A549 (cell line): ENCODE data around the gene MARCHF9. TPM values are rescaled to one million over a fixed set of nuclear protein-coding genes. Genes with fewer than 3 reads are reported as not detected.
"Not testable (repeated sequence)": the region's sequence is repeated elsewhere in the genome, so short reads cannot be mapped to it uniquely, and the experiment has no call there.

Experiments used
- ATAC-seq, 2 experiments: fragments of 200-7000 bp in 1 of 2; fragments of >200 bp in 1 of 2; cut with Nextera tagmentation in 1 of 2; cut with Tn5 transposase in 1 of 2; 3 replicates each; pipeline versions ENCODE4 v1.8.0 to v1.9.1; 2018 to 2020; ENCODE audit warnings: mild to moderate bottlenecking in 1 of 2, moderate library complexity in 1 of 2
- CTCF ChIA-PET: fragments of 300-600 bp; sonication (Branson Sonifier 250); formaldehyde crosslinking; extraction: SDS; loops from one replicate; lab custom pipeline; 2021; ENCODE audit warnings: antibody characterized with exemption, inconsistent platforms; lab: Yijun Ruan, JAX
- POLR2A ChIA-PET: fragments of 350-600 bp; formaldehyde crosslinking; extraction: SDS; loops from one replicate; lab custom pipeline; 2021; ENCODE audit warnings: antibody characterized with exemption, inconsistent platforms; lab: Yijun Ruan, JAX
- DNase-seq, 2 experiments: peaks; one replicate each; pipeline versions ENCODE4 v3.0.0 to v3.0.0-alpha.2; 2011 to 2016; ENCODE audit warnings: low read depth in 1 of 2, low spot score in 1 of 2
- FAIRE-seq: peaks from 2 replicates; lab custom pipeline; 2011; peaks lifted over from hg19 to GRCh38; lab: Jason Lieb, UNC
- H3K27ac ChIP-seq, 2 experiments: fragments of >200 bp; sonication (Bioruptor Twin); formaldehyde crosslinking; 3 replicates each; pipeline ENCODE4 v1.5.1; 2016 to 2017
- H3K4me1 ChIP-seq: fragments of >200 bp; sonication (Bioruptor Twin); formaldehyde crosslinking; 3 replicates; pipeline ENCODE4 v1.6.1; 2016
- H3K4me2 ChIP-seq: fragments of >200 bp; sonication (Bioruptor Twin); formaldehyde crosslinking; 3 replicates; pipeline ENCODE4 v1.6.1; 2016
- H3K4me3 ChIP-seq: fragments of >200 bp; sonication (Bioruptor Twin); formaldehyde crosslinking; 3 replicates; pipeline ENCODE4 v1.5.1; 2016
- H3K9me3 ChIP-seq: fragments of >200 bp; sonication (Bioruptor Twin); formaldehyde crosslinking; 3 replicates; pipeline ENCODE4 v1.6.1; 2016
- CEBPB ChIP-seq, 2 experiments: fragments of >200 bp in 1 of 2; sonication (Bioruptor Twin) in 1 of 2; formaldehyde crosslinking in 1 of 2; IDR thresholded peaks; 2 replicates each; pipeline ENCODE4 v1.6.1; 2012 to 2016
- EHF ChIP-seq: fragments of 250-450 bp; sonication (Bioruptor Pico); IDR thresholded peaks from 2 replicates; pipeline ENCODE4 v1.5.0; 2020; ENCODE audit warnings: mild to moderate bottlenecking
- EP300 ChIP-seq, 2 experiments: fragments of >200 bp; sonication (Bioruptor Twin); formaldehyde crosslinking; IDR thresholded peaks; 2 replicates in 1 of 2; 3 replicates in 1 of 2; pipeline ENCODE4 v1.6.1; 2016 to 2017
- GATA3 ChIP-seq: IDR thresholded peaks from 2 replicates; pipeline ENCODE4 v1.6.1; 2012; ENCODE audit warnings: borderline replicate concordance
- HDAC2 ChIP-seq: fragments of 200-600 bp; sonication (generic); IDR thresholded peaks from 2 replicates; pipeline ENCODE4 v1.6.1; 2016
- HOXB5 ChIP-seq: fragments of 250-450 bp; sonication (Bioruptor Pico); IDR thresholded peaks from 2 replicates; pipeline ENCODE4 v1.5.0; 2020; ENCODE audit warnings: mild to moderate bottlenecking, moderate library complexity
- MAZ ChIP-seq: fragments of 150-350 bp; IDR thresholded peaks from 2 replicates; pipeline ENCODE4 v1.6.1; 2014; ENCODE audit warnings: antibody characterized with exemption, low read depth, low read length, borderline replicate concordance
- RFX5 ChIP-seq: fragments of 450-650 bp; IDR thresholded peaks from 2 replicates; pipeline ENCODE4 v1.7.1; 2014; ENCODE audit warnings: antibody characterized with exemption, mild to moderate bottlenecking, moderate library complexity
- TFCP2L1 ChIP-seq: fragments of 250-450 bp; sonication (Bioruptor Pico); IDR thresholded peaks from 2 replicates; pipeline ENCODE4 v1.5.0; 2021; ENCODE audit warnings: mild to moderate bottlenecking
- WGBS: methylation state at CpG from one replicate; pipeline ENCODE4 v1.1.6; 2017; ENCODE audit errors: missing lambda C conversion rate; 5-methylcytosine and 5-hydroxymethylcytosine counted together
- polyA plus RNA-seq, 4 experiments: library from polyadenylated mRNA; depleted of rRNA in 3 of 4; stranded (reverse); fragments of >200 nt; fragmentation: RNase III in 1 of 4; extraction: RNeasy Plus Mini Kit Qiagen cat#74134 plus additional on column Dnase treatment in 1 of 4; gene quantifications; 2 replicates in 3 of 4; 3 replicates in 1 of 4; pipeline ENCODE4 v1.2.3, GENCODE V29; 2011 to 2017
- TF ChIP-seq, protein P1 (sequence below): fragments of >200 bp; sonication (Bioruptor Twin); formaldehyde crosslinking; IDR thresholded peaks from 3 replicates; pipeline ENCODE4 v1.6.1; 2016
- TF ChIP-seq, protein P2 (sequence below): IDR thresholded peaks from 2 replicates; pipeline ENCODE4 v1.6.1; 2012; ENCODE audit warnings: low read depth, borderline replicate concordance

The MARCHF9 gene
- polyA plus RNA-seq, 2 of the 4 experiments (the other 2 are of a cell fraction): 6.8 to 7.2 TPM

DNA sequence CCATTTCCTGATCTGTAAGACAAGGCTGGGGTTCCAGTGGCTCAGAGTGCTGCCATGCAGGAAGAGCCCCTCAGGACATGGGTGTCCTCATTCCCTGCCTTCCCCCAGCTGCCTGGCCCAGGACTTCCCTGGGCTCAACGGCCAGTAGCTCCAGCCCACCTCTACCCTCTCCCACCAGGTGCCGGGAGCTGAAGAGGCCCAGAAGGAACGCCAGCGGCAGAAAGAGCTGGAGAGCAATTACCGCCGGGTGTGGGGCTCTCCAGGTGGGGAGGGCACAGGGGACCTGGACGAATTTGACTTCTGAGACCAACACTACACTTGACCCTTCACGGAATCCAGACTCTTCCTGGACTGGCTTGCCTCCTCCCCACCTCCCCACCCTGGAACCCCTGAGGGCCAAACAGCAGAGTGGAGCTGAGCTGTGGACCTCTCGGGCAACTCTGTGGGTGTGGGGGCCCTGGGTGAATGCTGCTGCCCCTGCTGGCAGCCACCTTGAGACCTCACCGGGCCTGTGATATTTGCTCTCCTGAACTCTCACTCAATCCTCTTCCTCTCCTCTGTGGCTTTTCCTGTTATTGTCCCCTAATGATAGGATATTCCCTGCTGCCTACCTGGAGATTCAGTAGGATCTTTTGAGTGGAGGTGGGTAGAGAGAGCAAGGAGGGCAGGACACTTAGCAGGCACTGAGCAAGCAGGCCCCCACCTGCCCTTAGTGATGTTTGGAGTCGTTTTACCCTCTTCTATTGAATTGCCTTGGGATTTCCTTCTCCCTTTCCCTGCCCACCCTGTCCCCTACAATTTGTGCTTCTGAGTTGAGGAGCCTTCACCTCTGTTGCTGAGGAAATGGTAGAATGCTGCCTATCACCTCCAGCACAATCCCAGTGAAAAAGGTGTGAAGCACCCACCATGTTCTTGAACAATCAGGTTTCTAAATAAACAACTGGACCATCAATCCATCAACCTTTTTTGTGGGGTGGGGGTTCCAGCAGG is 34.0 kb upstream of the MARCHF9 start:
- no peaks in the 10 kb centered on the region for H3K9me3 ChIP-seq
- POLR2A ChIA-PET: no interaction called here
- peaks cover 12% of the 10 kb centered on the region; the same call in 2 of the 3 replicates for H3K4me1 ChIP-seq
- no peak for DNase-seq
- H3K4me2 ChIP-seq: no peak overlapping the region
- no peak overlapping the region for H3K27ac ChIP-seq
- H3K4me3 ChIP-seq: no peak overlapping the region
- ATAC-seq: no peak
- TF ChIP-seq GATA3: no peak
- no peak for FAIRE-seq
- CTCF ChIA-PET: interaction anchor here (0.6 to 13.8 kb wide), 4 partner anchors 16 to 139 kb away, joined by 3 to 242 read pairs (median 17); partner anchors contain the start of gene AGAP2
- 77% methylated on average over 11 of the region's 11 CpGs for WGBS

DNA sequence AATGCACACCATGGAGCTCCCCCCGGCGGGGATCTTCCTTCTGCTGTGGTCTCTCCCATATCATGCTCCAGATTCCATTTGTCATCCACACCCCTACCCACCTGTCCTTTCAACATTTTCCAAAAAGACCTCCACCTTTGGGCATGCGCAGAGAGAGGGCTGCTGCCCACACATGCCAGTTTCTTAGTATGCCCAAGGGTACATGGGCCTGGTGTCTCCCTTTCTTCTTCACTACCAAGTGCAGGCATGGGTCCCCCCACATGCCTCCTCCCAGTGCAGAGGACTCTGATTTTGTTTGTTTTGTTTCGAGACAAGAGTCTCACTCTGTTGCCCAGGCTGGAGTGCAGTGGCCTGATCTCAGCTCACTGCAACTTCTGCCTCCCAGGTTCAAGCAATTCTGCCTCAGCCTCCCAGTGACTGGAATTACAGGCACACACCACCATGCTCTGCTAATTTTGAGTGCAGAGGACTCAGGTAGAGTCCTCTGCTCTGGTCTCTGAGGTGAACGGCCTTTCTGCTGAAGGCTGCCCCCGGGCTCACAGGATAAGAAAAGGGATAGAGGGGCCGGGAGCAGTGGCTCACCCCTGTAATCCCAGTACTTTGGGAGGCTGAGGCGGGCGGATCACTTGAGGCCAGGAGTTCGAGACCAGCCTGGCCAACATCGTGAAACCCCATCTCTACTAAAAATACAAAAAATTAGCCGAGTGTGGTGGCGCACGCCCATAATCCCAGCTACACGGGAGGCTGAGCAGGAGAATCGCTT is 32.9 kb upstream of the MARCHF9 start:
- H3K4me3 ChIP-seq: not testable (repeated sequence)
- 93% methylated on average over 16 of the region's 16 CpGs for WGBS

GRCh38 chr12:57722716-57723629 is 31.9 kb upstream of the MARCHF9 start:
- DNase-seq (no peak), FAIRE-seq (no peak), ATAC-seq (no peak)
- H3K4me3 ChIP-seq: no peak overlapping the region
- TF ChIP-seq, protein P1, sequence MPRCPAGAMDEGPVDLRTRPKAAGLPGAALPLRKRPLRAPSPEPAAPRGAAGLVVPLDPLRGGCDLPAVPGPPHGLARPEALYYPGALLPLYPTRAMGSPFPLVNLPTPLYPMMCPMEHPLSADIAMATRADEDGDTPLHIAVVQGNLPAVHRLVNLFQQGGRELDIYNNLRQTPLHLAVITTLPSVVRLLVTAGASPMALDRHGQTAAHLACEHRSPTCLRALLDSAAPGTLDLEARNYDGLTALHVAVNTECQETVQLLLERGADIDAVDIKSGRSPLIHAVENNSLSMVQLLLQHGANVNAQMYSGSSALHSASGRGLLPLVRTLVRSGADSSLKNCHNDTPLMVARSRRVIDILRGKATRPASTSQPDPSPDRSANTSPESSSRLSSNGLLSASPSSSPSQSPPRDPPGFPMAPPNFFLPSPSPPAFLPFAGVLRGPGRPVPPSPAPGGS: no peak
- TF ChIP-seq MAZ: no peak
- no peak for TF ChIP-seq HDAC2
- TF ChIP-seq TFCP2L1 (CRISPR knock-in tag): no peak
- TF ChIP-seq EHF (CRISPR knock-in tag): no peak
- TF ChIP-seq, protein P2, sequence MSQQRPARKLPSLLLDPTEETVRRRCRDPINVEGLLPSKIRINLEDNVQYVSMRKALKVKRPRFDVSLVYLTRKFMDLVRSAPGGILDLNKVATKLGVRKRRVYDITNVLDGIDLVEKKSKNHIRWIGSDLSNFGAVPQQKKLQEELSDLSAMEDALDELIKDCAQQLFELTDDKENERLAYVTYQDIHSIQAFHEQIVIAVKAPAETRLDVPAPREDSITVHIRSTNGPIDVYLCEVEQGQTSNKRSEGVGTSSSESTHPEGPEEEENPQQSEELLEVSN: no peak
- no peak for TF ChIP-seq CEBPB (IDR thresholded peaks at IDR 0.05)
- no peak overlapping the region for H3K27ac ChIP-seq
- WGBS: 61% methylated on average over 11 of the region's 11 CpGs
- no peaks in the 10 kb centered on the region for H3K9me3 ChIP-seq
- no peak overlapping the region for H3K4me2 ChIP-seq
- POLR2A ChIA-PET: no interaction called here
- CTCF ChIA-PET: interaction anchor here (0.6 to 13.8 kb wide), 6 partner anchors 9 to 141 kb away, joined by 3 to 242 read pairs (median 9); partner anchors contain the start of gene AGAP2
- H3K4me1 ChIP-seq: peaks cover 18% of the 10 kb centered on the region

More for the DNA sequence above, 32.9 kb upstream of the MARCHF9 start:
- CTCF ChIA-PET: interaction anchor here (0.5 to 13.8 kb wide), 6 partner anchors 8 to 140 kb away, joined by 3 to 242 read pairs (median 9); partner anchors contain the start of gene AGAP2
- H3K4me1 ChIP-seq: peaks cover 15% of the 10 kb centered on the region
- H3K27ac ChIP-seq, ATAC-seq, POLR2A ChIA-PET, DNase-seq, H3K4me2 ChIP-seq, H3K9me3 ChIP-seq, FAIRE-seq: not testable (repeated sequence)

- FAIRE-seq: no peak
Measured at GRCh38 chr12:57723630-57723962, 31.3 kb upstream of the MARCHF9 start.

More at GRCh38 chr12:57723630-57723962, 31.3 kb upstream of the MARCHF9 start:
- POLR2A ChIA-PET: no interaction called here
- no peak overlapping the region for H3K4me3 ChIP-seq
- no peak overlapping the region for H3K27ac ChIP-seq
- DNase-seq (no peak), ATAC-seq (no peak)
- CTCF ChIA-PET: interaction anchor here (0.6 to 13.8 kb wide), 6 partner anchors 10 to 141 kb away, joined by 3 to 242 read pairs (median 9); partner anchors contain the start of genes AGAP2 and B4GALNT1
- H3K4me2 ChIP-seq: no peak overlapping the region
- WGBS: 44% methylated on average over 2 of the region's 2 CpGs
- no peaks in the 10 kb centered on the region for H3K9me3 ChIP-seq
- peaks cover 18% of the 10 kb centered on the region for H3K4me1 ChIP-seq
- TF ChIP-seq EP300 (IDR thresholded peaks at IDR 0.05) (no peak), HOXB5 (no peak), RFX5 (no peak)
- TF ChIP-seq, all 56 proteins: peak for 0
